ENCODE results near the gene GRK1. TPM values are rescaled to one million over a fixed set of nuclear protein-coding genes. Genes with fewer than 3 reads are reported as not detected.

Gene GRK1
- total RNA-seq, 1 donor from 2014 or later: 1.5 TPM

GRCh38 chr13:113635048-113635420 is 32.0 kb upstream of the GRK1 start:
- Mint-ChIP-seq H3K4me3 (no peak overlapping the region), H3K36me3 (ENCODE audit: low read depth) (peaks cover 38% of the 10 kb centered on the region), H3K9me3 (no peaks in the 10 kb centered on the region), H3K27me3 (ENCODE audit: low read depth) (no peaks in the 10 kb centered on the region), H3K4me1 (no peaks in the 10 kb centered on the region), H3K27ac (ENCODE audit: unreplicated experiment) (no peak overlapping the region)
- no peak for DNase-seq (ENCODE audit: low read depth, low spot score)
- no peak for TF ChIP-seq CTCF (conservative IDR thresholded peaks at IDR 0.05)

GRCh38 chr13:113635709-113636108 is 31.3 kb upstream of the GRK1 start:
- Mint-ChIP-seq H3K4me3 (no peak overlapping the region), H3K27ac (ENCODE audit: unreplicated experiment) (no peak overlapping the region), H3K27me3 (ENCODE audit: low read depth) (no peaks in the 10 kb centered on the region), H3K4me1 (no peaks in the 10 kb centered on the region), H3K9me3 (no peaks in the 10 kb centered on the region), H3K36me3 (ENCODE audit: low read depth) (peaks cover 45% of the 10 kb centered on the region)
- no peak for DNase-seq (ENCODE audit: low read depth, low spot score)
- no peak for TF ChIP-seq CTCF (conservative IDR thresholded peaks at IDR 0.05)

- H3K36me3 Mint-ChIP-seq (ENCODE audit: low read depth): peaks cover 45% of the 10 kb centered on the region
- TF ChIP-seq CTCF (conservative IDR thresholded peaks at IDR 0.05): no peak
- no peaks in the 10 kb centered on the region for H3K9me3 Mint-ChIP-seq
- no peaks in the 10 kb centered on the region for H3K4me1 Mint-ChIP-seq
- H3K27me3 Mint-ChIP-seq (ENCODE audit: low read depth): no peaks in the 10 kb centered on the region
- H3K27ac Mint-ChIP-seq (ENCODE audit: unreplicated experiment): no peak overlapping the region
- no peak for DNase-seq (ENCODE audit: low read depth, low spot score)
- H3K4me3 Mint-ChIP-seq: no peak overlapping the region
These were observed 30.6 kb upstream of the GRK1 start for GRCh38 chr13:113636266-113636963.

GRCh38 chr13:113637262-113638160 is 29.5 kb upstream of the GRK1 start:
- no peak for TF ChIP-seq CTCF (conservative IDR thresholded peaks at IDR 0.05)
- H3K4me3 Mint-ChIP-seq: no peak overlapping the region
- no peaks in the 10 kb centered on the region for H3K4me1 Mint-ChIP-seq
- H3K36me3 Mint-ChIP-seq (ENCODE audit: low read depth): peaks cover 56% of the 10 kb centered on the region
- no peaks in the 10 kb centered on the region for H3K9me3 Mint-ChIP-seq
- DNase-seq (ENCODE audit: low read depth, low spot score): no peak
- no peaks in the 10 kb centered on the region for H3K27me3 Mint-ChIP-seq (ENCODE audit: low read depth)
- no peak overlapping the region for H3K27ac Mint-ChIP-seq (ENCODE audit: unreplicated experiment)

- no peak for DNase-seq (ENCODE audit: low read depth, low spot score)
- no peak for TF ChIP-seq CTCF (conservative IDR thresholded peaks at IDR 0.05)
- no peaks in the 10 kb centered on the region for H3K9me3 Mint-ChIP-seq
- H3K4me1 Mint-ChIP-seq: no peaks in the 10 kb centered on the region
- H3K27ac Mint-ChIP-seq (ENCODE audit: unreplicated experiment): no peak overlapping the region
- H3K27me3 Mint-ChIP-seq (ENCODE audit: low read depth): no peaks in the 10 kb centered on the region
- H3K4me3 Mint-ChIP-seq: no peak overlapping the region
- H3K36me3 Mint-ChIP-seq (ENCODE audit: low read depth): peaks cover 58% of the 10 kb centered on the region
These were observed 28.8 kb upstream of the GRK1 start for GRCh38 chr13:113638173-113638746.

All from neural crest cell (in vitro differentiated cells).